ENCODE measurements around the gene OR6C4.
"Not testable (repeated sequence)": the region's sequence is repeated elsewhere in the genome, so short reads cannot be mapped to it uniquely, and the experiment has no call there.

OR6C4 gene

GRCh38 chr12:55549302-55549701, at the start of gene OR6C4:
OR6C4 (plus strand) TSS chr12:55549602; CDS start chr12:55551227, 1,625 bp downstream.
- Histone ChIP-seq H3K4me3 (no peak within 1 kb of the TSS), H3K27ac (no peak within 1 kb of the TSS)
- TF ChIP-seq CTCF (IDR thresholded peaks at IDR 0.05) = no peak
- DNase-seq (ENCODE audit: low spot score) = no peak

GRCh38 chr12:55499810-55500252, 49.6 kb upstream of the OR6C4 start:
- no peak for DNase-seq (ENCODE audit: low spot score)
- Histone ChIP-seq H3K4me3 (no peak overlapping the region), H3K27ac (no peak overlapping the region)
- TF ChIP-seq CTCF (IDR thresholded peaks at IDR 0.05) = no peak

GRCh38 chr12:55501601-55502000, 47.8 kb upstream of the OR6C4 start:
- Histone ChIP-seq H3K4me3 (no peak overlapping the region), H3K27ac (no peak overlapping the region)
- no peak for TF ChIP-seq CTCF (IDR thresholded peaks at IDR 0.05)
- no peak for DNase-seq (ENCODE audit: low spot score)

GRCh38 chr12:55515696-55516095, 33.7 kb upstream of the OR6C4 start:
- Histone ChIP-seq H3K4me3 (no peak overlapping the region), H3K27ac (no peak overlapping the region)
- DNase-seq (ENCODE audit: low spot score) = no peak
- no peak for TF ChIP-seq CTCF (IDR thresholded peaks at IDR 0.05)

GRCh38 chr12:55516391-55516790, 33.0 kb upstream of the OR6C4 start:
- no peak for DNase-seq (ENCODE audit: low spot score)
- TF ChIP-seq CTCF (IDR thresholded peaks at IDR 0.05) = no peak
- H3K27ac ChIP-seq = no peak overlapping the region
- H3K4me3 ChIP-seq = no peak overlapping the region

- not testable (repeated sequence) for DNase-seq (ENCODE audit: low spot score); H3K27ac ChIP-seq; H3K4me3 ChIP-seq
Observed at GRCh38 chr12:55548235-55548634, 1.2 kb upstream of the OR6C4 start.

GRCh38 chr12:55548756-55549155, 646 bp upstream of the OR6C4 start:
- H3K27ac ChIP-seq = no peak overlapping the region
- DNase-seq (ENCODE audit: low spot score) = no peak
- H3K4me3 ChIP-seq = no peak overlapping the region
- no peak for TF ChIP-seq CTCF (IDR thresholded peaks at IDR 0.05)

- DNase-seq (ENCODE audit: low spot score) = no peak
- TF ChIP-seq CTCF (IDR thresholded peaks at IDR 0.05) = no peak
- Histone ChIP-seq H3K27ac (no peak overlapping the region), H3K4me3 (no peak overlapping the region)
Observed at GRCh38 chr12:55554296-55554695, 4.9 kb downstream of the OR6C4 start.

GRCh38 chr12:55570060-55570459, 20.7 kb downstream of the OR6C4 start:
- H3K4me3 ChIP-seq; DNase-seq (ENCODE audit: low spot score); H3K27ac ChIP-seq: not testable (repeated sequence)

GRCh38 chr12:55570689-55571088, 21.3 kb downstream of the OR6C4 start:
- not testable (repeated sequence) for DNase-seq (ENCODE audit: low spot score); H3K27ac ChIP-seq; H3K4me3 ChIP-seq
